CD8-positive, alpha-beta memory T cell (primary cell): ENCODE measurements around the gene NSD1. TPM values are rescaled to one million over a fixed set of nuclear protein-coding genes. Genes with fewer than 3 reads are reported as not detected.

Experiments
- CTCF ChIA-PET: fragments of 350-600 bp; sonication (Branson Sonifier 250); formaldehyde crosslinking; loops from one replicate; lab custom pipeline; 2021; ENCODE audit warnings: antibody characterized with exemption; lab: Charles Lee
- POLR2A ChIA-PET: fragments of 350-600 bp; sonication (Branson Sonifier 250); formaldehyde crosslinking; loops from one replicate; lab custom pipeline; 2021; ENCODE audit warnings: antibody characterized with exemption; lab: Charles Lee
- DNase-seq, 5 donors: peaks; one replicate each; pipeline versions ENCODE4 v3.0.0 to v3.0.0-alpha.2; 2020 to 2022; ENCODE audit warnings: mixed read lengths in 1 of 5
- H3K27ac ChIP-seq: one replicate; pipeline ENCODE4 v1.7.0; 2013; ENCODE audit warnings: low read depth, mild to moderate bottlenecking, low read length, moderate library complexity
- H3K27me3 ChIP-seq: 2 replicates; pipeline ENCODE4 v1.7.0; 2013; ENCODE audit warnings: low read length, mild to moderate bottlenecking; ENCODE audit not compliant: insufficient read depth, poor library complexity, severe bottlenecking
- H3K36me3 ChIP-seq: 2 replicates; pipeline ENCODE4 v1.7.0; 2013; ENCODE audit warnings: mild to moderate bottlenecking, low read length, moderate library complexity; ENCODE audit not compliant: insufficient read depth
- H3K4me1 ChIP-seq: 2 replicates; pipeline ENCODE4 v1.7.0; 2013; ENCODE audit warnings: mild to moderate bottlenecking, low read length, moderate library complexity; ENCODE audit not compliant: insufficient read depth
- H3K4me3 ChIP-seq: 2 replicates; pipeline ENCODE4 v1.7.0; 2013; ENCODE audit warnings: mild to moderate bottlenecking, low read length
- H3K9me3 ChIP-seq: 2 replicates; pipeline ENCODE4 v1.7.0; 2013; ENCODE audit warnings: mild to moderate bottlenecking, low read length
- H3K27ac Mint-ChIP-seq, 8 donors: one replicate each; pipeline ENCODE4 v1.8.0; 2020 to 2021; ENCODE audit warnings: mixed read lengths in 8 of 8, mild to moderate bottlenecking in 6 of 8, inconsistent platforms in 3 of 8, moderate library complexity in 3 of 8
- H3K27me3 Mint-ChIP-seq, 2 donors: one replicate each; pipeline ENCODE4 v1.8.0; 2020 to 2021; ENCODE audit warnings: mixed read lengths in 2 of 2, mild to moderate bottlenecking in 1 of 2, moderate library complexity in 1 of 2
- H3K36me3 Mint-ChIP-seq, 3 donors: one replicate each; pipeline ENCODE4 v1.8.0; 2020 to 2021; ENCODE audit warnings: mixed read lengths in 3 of 3, inconsistent platforms in 1 of 3, mild to moderate bottlenecking in 1 of 3
- H3K4me1 Mint-ChIP-seq, 3 donors: one replicate each; pipeline ENCODE4 v1.8.0; 2020 to 2021; ENCODE audit warnings: mixed read lengths in 3 of 3, inconsistent platforms in 1 of 3, mild to moderate bottlenecking in 1 of 3
- H3K4me3 Mint-ChIP-seq, 7 donors: one replicate each; pipeline ENCODE4 v1.8.0; 2020 to 2021; ENCODE audit warnings: mixed read lengths in 7 of 7, mild to moderate bottlenecking in 6 of 7, moderate library complexity in 4 of 7, inconsistent platforms in 2 of 7
- H3K9me3 Mint-ChIP-seq, 5 donors: one replicate each; pipeline ENCODE4 v1.8.0; 2020 to 2022; ENCODE audit warnings: mixed read lengths in 5 of 5, mild to moderate bottlenecking in 3 of 5, moderate library complexity in 2 of 5, inconsistent platforms in 1 of 5
- polyA plus RNA-seq: library from polyadenylated mRNA; unstranded; fragments of 300-500 nt; fragmentation: Illumina TruSeq; gene quantifications from one replicate; pipeline ENCODE4 v1.2.3, GENCODE V29; 2021
- total RNA-seq, 2 experiments: library from RNA; stranded (reverse); gene quantifications; one replicate each; pipeline ENCODE4 v1.2.3, GENCODE V29; 2021

NSD1 gene
- total and polyA plus RNA-seq, 3 experiments from 2014 or later: 48.7 to 93.1 (median 86.7) TPM

DNA sequence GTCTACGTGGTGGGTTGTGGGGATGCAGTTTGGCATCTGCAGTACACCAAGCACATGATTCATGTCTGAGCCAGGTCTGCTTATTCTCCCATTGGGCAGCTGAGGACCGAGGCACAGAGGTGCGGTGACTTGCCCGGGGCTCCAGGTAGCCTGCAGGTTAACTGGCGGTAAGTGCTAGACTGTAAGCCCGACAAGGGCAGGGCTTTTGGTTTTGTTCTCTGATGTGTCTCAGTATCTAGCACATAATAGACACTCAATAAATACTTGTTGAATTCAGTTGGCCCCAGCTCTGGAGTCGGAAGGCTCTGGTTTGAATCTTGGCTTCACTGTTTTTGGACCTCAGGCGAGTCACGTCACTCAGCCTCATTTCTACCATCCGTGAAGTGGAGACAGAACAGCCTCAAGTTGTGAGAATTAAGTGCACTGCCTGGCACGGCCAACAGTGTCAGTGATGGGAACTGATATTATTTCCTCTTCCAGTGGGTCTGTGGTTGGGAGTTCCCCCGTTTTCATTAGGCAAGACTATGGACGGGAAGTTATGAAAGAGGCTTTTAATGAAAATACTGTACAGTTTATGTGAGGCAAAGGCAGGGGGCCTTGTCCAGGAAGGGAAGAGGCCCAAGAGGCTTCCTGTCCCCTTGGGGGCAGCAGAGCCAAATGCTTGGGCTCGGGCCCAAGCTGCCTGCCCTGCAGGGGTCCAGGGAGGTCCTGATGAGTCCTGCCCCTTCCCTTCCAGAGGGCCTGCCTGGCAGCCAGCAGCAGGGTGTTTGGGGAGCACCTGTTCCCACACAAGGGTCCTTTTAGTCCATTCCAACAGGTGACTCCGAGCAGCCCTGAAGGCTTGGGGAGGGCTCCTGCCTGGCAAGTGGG lies 173.3 kb downstream of the NSD1 start:
- ChIA-PET POLR2A (no interaction called here), CTCF (interaction anchor here (0.9 to 4.5 kb wide), 2 partner anchors 95 to 150 kb away, joined by 3 to 31 read pairs; no protein-coding TSS in a partner anchor)
- H3K4me3 Mint-ChIP-seq: peak overlapping the region in 3 of 7 donors; percentile 5 to 96 (median 61)
- peaks cover 0 to 5% of the 10 kb centered on the region in 2 donors for H3K27me3 Mint-ChIP-seq
- peaks cover 39% of the 10 kb centered on the region for H3K4me1 ChIP-seq
- no peak overlapping the region for H3K4me3 ChIP-seq
- peak overlapping the region in 7 of 8 donors; percentile 61 to 92 (median 68) for H3K27ac Mint-ChIP-seq
- peaks cover 19% of the 10 kb centered on the region for H3K36me3 ChIP-seq
- H3K36me3 Mint-ChIP-seq: peaks cover 4 to 36% (median 8%) of the 10 kb centered on the region in 3 donors
- H3K9me3 ChIP-seq: no peaks in the 10 kb centered on the region
- peaks cover 58 to 77% (median 61%) of the 10 kb centered on the region in 3 donors for H3K4me1 Mint-ChIP-seq
- no peak overlapping the region for H3K27ac ChIP-seq
- no peaks in the 10 kb centered on the region for H3K9me3 Mint-ChIP-seq
- DNase-seq: no peak
- no peaks in the 10 kb centered on the region for H3K27me3 ChIP-seq

DNA sequence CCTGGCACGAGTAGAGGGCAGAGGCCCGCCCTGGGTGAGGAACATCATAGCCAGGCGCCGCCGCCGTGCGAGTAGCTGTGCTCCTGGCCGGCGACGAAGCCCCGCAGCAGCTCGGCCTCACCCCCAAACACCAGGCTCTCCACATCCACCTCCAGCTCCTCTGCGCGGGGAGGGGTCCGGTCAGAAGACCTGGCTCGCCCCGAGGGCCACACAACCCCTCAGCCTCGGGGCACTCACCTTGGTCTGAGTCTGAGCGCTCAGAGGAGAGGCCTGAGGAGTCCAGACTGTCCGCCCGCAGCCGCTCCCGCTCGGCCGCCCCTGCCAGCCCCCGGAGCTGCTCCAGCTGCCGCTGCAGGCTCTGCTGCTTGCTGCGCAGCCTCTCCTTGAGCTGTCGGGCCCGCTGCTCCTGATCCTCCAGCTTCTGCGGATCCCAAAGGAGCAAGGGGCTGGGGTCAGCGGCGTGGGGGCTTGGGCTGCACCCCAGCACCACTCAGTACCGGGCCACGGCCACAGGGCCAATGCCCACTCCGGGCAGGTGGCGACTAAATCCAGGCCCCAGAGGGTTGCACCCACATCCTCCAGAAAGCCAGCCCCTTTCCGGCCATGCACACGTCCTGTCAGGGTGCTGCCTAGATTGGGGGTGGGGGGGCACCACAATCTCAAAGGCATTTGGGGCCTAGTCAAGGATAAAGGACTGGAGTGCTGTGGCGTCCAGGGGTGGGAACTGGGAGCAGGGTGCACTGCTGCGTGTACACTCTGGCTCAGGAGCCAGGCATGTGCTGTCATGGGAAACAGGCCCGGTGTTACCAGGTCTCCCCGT lies 174.2 kb downstream of the NSD1 start:
- peaks cover 36% of the 10 kb centered on the region for H3K4me1 ChIP-seq
- H3K9me3 ChIP-seq: no peaks in the 10 kb centered on the region
- Mint-ChIP-seq H3K9me3 (no peaks in the 10 kb centered on the region), H3K27me3 (peaks cover 0 to 5% of the 10 kb centered on the region in 2 donors), H3K36me3 (peaks cover 4 to 36% (median 8%) of the 10 kb centered on the region in 3 donors), H3K4me1 (peaks cover 53 to 76% (median 56%) of the 10 kb centered on the region in 3 donors), H3K4me3 (no peak overlapping the region), H3K27ac (peak overlapping the region in 1 of 8 donors; percentile 39)
- peaks cover 19% of the 10 kb centered on the region for H3K36me3 ChIP-seq
- ChIA-PET CTCF (interaction anchor here (1.0 to 4.5 kb wide), 8 partner anchors 9 to 194 kb away, joined by 3 to 35 read pairs (median 18); partner anchors contain the start of gene PDLIM7), POLR2A (no interaction called here)
- no peak for DNase-seq
- H3K27me3 ChIP-seq: no peaks in the 10 kb centered on the region
- no peak overlapping the region for H3K27ac ChIP-seq
- no peak overlapping the region for H3K4me3 ChIP-seq

DNA sequence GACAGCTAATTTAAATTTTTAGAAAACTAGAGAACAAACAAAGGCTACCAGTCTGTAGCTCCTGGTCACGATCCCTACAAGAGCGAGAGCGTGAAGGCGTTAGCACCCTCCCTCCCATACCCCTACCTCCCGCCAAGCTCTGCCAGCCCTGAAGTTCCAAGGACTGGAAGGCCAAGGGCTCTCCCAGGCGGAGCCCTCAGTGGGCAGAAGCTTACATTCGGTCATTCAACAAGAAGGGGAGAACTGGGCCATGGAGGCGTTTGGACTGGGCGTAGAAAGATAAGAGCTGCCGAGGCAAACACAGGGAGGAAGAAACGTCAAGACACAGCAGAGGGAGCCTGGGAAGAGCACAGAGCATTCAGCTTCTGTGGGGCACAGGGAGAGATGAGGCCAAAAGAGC lies 175.2 kb downstream of the NSD1 start:
- H3K4me3 ChIP-seq: no peak overlapping the region
- H3K27ac ChIP-seq: no peak overlapping the region
- Mint-ChIP-seq H3K27ac (peak overlapping the region in 5 of 8 donors; percentile 44 to 95 (median 63)), H3K4me3 (peak overlapping the region in 2 of 7 donors; percentile 46 to 70), H3K36me3 (peaks cover 4 to 32% (median 8%) of the 10 kb centered on the region in 3 donors), H3K4me1 (peaks cover 56 to 75% (median 59%) of the 10 kb centered on the region in 3 donors), H3K27me3 (peaks cover 0 to 5% of the 10 kb centered on the region in 2 donors), H3K9me3 (no peaks in the 10 kb centered on the region)
- H3K27me3 ChIP-seq: no peaks in the 10 kb centered on the region
- H3K36me3 ChIP-seq: peaks cover 19% of the 10 kb centered on the region
- POLR2A ChIA-PET: no interaction called here
- peaks cover 38% of the 10 kb centered on the region for H3K4me1 ChIP-seq
- no peaks in the 10 kb centered on the region for H3K9me3 ChIP-seq
- no peak for DNase-seq
- CTCF ChIA-PET: interaction anchor here (1.0 to 4.5 kb wide), 25 partner anchors 9 to 207 kb away, joined by 3 to 35 read pairs (median 7); partner anchors contain the start of genes DDX41, LMAN2, PDLIM7 and RGS14

DNA sequence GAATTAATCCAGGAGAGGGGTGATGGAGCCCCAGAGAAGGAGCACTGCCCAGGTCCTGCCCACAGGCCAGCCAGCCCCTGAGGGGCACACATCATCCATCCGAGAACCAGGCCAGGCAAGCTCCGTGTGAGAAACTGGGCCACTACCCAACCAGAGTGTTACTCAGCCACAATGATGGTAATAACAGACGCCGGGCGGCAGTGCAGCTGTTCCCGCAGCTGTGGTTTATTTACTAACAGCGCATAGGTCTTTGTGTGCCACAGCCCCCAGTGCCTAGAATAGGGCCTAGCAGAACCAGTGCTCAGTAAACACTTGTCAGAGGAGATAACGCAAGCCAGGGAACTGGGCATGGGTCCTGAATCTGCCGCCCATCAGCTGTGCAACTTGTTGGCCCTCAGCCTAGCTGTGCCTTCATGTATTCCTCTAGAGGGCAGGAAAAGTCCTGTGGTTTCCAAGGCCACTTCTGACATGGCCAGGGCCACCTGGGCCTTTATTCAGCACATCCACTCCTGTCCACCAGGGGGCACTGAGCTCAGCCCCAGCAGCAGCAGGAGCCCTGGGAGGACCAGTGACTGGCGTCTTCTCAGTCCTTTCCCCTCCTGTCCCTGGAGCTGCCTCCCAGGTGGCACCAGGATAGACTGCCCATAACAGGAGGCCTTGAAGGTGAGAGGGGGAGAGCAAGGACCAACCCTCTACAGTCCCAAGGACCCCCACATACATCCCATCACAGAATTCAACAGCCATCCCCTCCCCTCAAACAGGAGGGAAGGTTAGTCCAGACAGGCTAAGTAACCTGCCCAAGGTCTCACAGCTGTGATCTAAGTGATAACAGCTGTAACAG lies 176.0 kb downstream of the NSD1 start:
- peaks cover 0 to 2% of the 10 kb centered on the region in 2 donors for H3K27me3 Mint-ChIP-seq
- H3K4me3 Mint-ChIP-seq: peak overlapping the region; percentile 44 to 77 (median 66)
- ChIA-PET CTCF (interaction anchor here (0.6 to 4.5 kb wide), 41 partner anchors 8 to 259 kb away, joined by 3 to 35 read pairs (median 5); partner anchors contain the start of genes DDX41, GRK6, LMAN2 and PDLIM7), POLR2A (interaction anchor here (0.5 kb wide), 1 partner anchor 37 kb away, joined by 3 read pairs; no protein-coding TSS in a partner anchor)
- H3K9me3 ChIP-seq: no peaks in the 10 kb centered on the region
- no peaks in the 10 kb centered on the region for H3K27me3 ChIP-seq
- no peaks in the 10 kb centered on the region for H3K9me3 Mint-ChIP-seq
- no peak overlapping the region for H3K4me3 ChIP-seq
- peak; percentile 60 to 81 (median 64) for DNase-seq
- peaks cover 32% of the 10 kb centered on the region for H3K4me1 ChIP-seq
- H3K36me3 ChIP-seq: peaks cover 19% of the 10 kb centered on the region
- no peak overlapping the region for H3K27ac ChIP-seq
- H3K27ac Mint-ChIP-seq: peak overlapping the region in 6 of 8 donors; percentile 63 to 95 (median 78)
- peaks cover 49 to 67% (median 52%) of the 10 kb centered on the region in 3 donors for H3K4me1 Mint-ChIP-seq
- peaks cover 4 to 25% (median 8%) of the 10 kb centered on the region in 3 donors for H3K36me3 Mint-ChIP-seq

DNA sequence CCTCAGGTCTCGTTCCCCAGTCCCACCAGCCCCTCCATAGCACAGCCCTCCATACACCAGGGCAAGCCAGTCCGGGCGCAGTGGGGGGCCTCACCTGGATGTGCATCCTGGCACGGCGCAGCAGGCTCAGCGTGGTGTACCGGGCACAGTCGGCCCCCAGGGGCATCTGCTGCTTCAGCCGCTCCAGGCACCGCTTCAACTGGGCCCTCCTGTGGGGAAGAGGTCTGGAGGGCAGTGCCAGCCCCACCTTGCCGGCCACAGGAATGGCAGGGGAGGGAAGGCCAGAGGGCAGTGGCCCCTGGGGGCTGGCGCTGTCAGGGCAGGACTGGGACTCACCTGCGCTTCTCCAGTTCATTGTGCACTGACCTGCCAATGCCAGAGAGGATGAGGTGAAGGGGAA lies 176.8 kb downstream of the NSD1 start:
- no peak overlapping the region for H3K4me3 ChIP-seq
- Mint-ChIP-seq H3K9me3 (no peaks in the 10 kb centered on the region), H3K36me3 (peaks cover 2 to 18% (median 8%) of the 10 kb centered on the region in 3 donors), H3K27me3 (peaks cover 0 to 2% of the 10 kb centered on the region in 2 donors), H3K4me3 (peak overlapping the region in 4 of 7 donors; percentile 65 to 78 (median 72)), H3K27ac (peak overlapping the region in 2 of 8 donors; percentile 29 to 77), H3K4me1 (peaks cover 42 to 59% (median 44%) of the 10 kb centered on the region in 3 donors)
- H3K9me3 ChIP-seq: no peaks in the 10 kb centered on the region
- ChIA-PET POLR2A (interaction anchor here (0.5 kb wide), 1 partner anchor 36 kb away, joined by 3 read pairs; no protein-coding TSS in a partner anchor), CTCF (interaction anchor here (0.6 to 4.5 kb wide), 35 partner anchors 7 to 259 kb away, joined by 3 to 35 read pairs (median 6); partner anchors contain the start of genes GRK6, LMAN2, PDLIM7 and RGS14)
- no peak for DNase-seq
- H3K36me3 ChIP-seq: peaks cover 15% of the 10 kb centered on the region
- H3K27ac ChIP-seq: no peak overlapping the region
- H3K4me1 ChIP-seq: peaks cover 24% of the 10 kb centered on the region
- H3K27me3 ChIP-seq: no peaks in the 10 kb centered on the region

DNA sequence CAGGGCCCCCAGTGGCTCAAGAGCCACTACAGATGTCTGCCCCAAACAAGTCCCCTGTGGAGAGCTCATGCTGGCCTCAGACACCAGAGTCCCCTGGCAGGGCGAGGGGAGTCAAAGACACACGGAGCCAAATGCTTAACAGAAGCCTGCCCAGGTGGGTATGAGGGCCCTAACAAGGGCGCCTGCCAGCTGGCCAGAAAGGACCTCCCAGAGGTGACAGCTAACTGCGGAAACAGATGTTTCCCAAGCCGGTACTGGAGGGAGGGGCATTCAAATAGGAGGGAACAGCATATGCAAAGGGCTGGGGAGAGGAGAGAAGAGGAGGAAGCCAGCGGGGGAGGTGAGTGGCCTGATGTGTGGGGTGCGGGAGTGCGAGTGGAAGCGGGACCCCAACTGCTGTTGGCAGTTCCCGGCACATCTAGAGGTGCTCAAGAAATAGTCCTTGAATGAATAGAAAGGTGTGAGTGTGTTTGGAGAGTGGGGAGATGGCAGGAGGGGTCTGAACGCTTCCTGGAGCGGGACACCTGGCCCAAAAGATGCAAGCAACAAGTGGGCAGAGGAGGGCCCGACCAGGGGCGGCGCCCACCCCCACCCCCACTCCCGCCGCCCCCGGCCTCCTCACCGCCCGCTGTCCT lies 177.3 kb downstream of the NSD1 start:
- Mint-ChIP-seq H3K36me3 (peaks cover 2 to 13% (median 7%) of the 10 kb centered on the region in 3 donors), H3K9me3 (no peaks in the 10 kb centered on the region), H3K27me3 (peaks cover 0 to 2% of the 10 kb centered on the region in 2 donors), H3K27ac (peak overlapping the region in 5 of 8 donors; percentile 26 to 84 (median 72)), H3K4me3 (peak overlapping the region; percentile 65 to 91 (median 77)), H3K4me1 (peaks cover 36 to 54% (median 39%) of the 10 kb centered on the region in 3 donors)
- no peak overlapping the region for H3K4me3 ChIP-seq
- H3K36me3 ChIP-seq: peaks cover 11% of the 10 kb centered on the region
- ChIA-PET POLR2A (no interaction called here), CTCF (interaction anchor here (1.1 to 4.5 kb wide), 19 partner anchors 9 to 197 kb away, joined by 3 to 35 read pairs (median 8); partner anchors contain the start of genes GRK6, LMAN2 and PDLIM7)
- no peaks in the 10 kb centered on the region for H3K9me3 ChIP-seq
- peaks cover 20% of the 10 kb centered on the region for H3K4me1 ChIP-seq
- no peaks in the 10 kb centered on the region for H3K27me3 ChIP-seq
- no peak overlapping the region for H3K27ac ChIP-seq
- no peak for DNase-seq
